ENCODE data around the gene VASH1.

Gene VASH1

DNA sequence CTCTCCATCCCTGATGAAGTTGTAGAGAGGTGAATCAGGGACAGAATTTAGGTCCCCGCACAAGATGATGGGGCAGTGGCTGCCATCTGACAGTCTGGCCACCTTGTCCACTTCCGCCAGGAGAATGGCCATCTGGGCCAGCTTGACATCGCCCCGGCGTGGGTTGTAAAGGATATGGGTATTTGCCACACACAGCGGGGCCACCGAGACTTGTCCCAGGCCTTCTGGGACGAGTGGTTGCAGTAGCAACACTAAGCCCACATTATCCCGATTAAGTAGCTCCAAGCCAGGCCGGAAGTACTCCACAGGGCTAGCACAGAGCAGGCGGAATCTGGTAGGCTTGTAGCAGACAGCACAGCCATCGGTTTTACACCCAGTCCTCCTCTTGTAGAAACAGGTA lies 45.2 kb downstream of the VASH1 start:
- Histone ChIP-seq H3K4me1 (ENCODE audit: insufficient read depth, insufficient read length) (no peaks in the 10 kb centered on the region), H3K9me3 (ENCODE audit: insufficient read depth, low read length) (no peaks in the 10 kb centered on the region), H3K36me3 (ENCODE audit: insufficient read depth, insufficient read length, low read length) (peaks cover 73% of the 10 kb centered on the region), H3K27me3 (ENCODE audit: insufficient read depth, insufficient read length) (no peaks in the 10 kb centered on the region), H3K4me3 (ENCODE audit: insufficient read length, low read depth) (no peak overlapping the region), H3K9ac (ENCODE audit: insufficient read length, low read depth) (no peak overlapping the region)
- no peak for DNase-seq (ENCODE audit: low read depth, low spot score)
- no peak for TF ChIP-seq ZNF274 (IDR thresholded peaks at IDR 0.05; ENCODE audit: low read depth, low read length)
- no peak for TF ChIP-seq YY1 (IDR thresholded peaks at IDR 0.05; ENCODE audit: insufficient read depth, insufficient read length)
- TF ChIP-seq SUZ12 (IDR thresholded peaks at IDR 0.05; ENCODE audit: extremely low read depth, insufficient read depth, insufficient read length) = no peak

DNA sequence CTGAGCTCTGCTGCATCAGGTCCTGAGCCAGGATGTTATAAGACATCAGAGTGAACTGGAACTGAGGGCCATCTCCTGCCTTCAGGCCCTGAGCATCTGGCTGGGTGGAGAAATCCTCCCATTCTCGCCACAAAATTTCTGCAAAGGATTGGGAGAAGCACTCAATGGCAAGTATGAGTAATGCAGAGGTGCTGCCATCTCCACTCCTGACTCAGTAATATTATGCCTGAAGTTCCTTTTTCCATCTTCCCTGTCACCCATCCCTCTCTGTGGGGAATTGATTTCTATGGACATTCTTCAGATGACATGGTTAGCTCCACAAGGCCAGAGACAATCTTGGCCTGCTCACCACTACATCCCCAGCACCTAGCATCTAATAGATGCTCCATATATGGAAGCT lies 46.7 kb downstream of the VASH1 start:
- H3K36me3 ChIP-seq (ENCODE audit: insufficient read depth, insufficient read length, low read length) = peaks cover 59% of the 10 kb centered on the region
- TF ChIP-seq ZNF274 (IDR thresholded peaks at IDR 0.05; ENCODE audit: low read depth, low read length) (no peak), YY1 (IDR thresholded peaks at IDR 0.05; ENCODE audit: insufficient read depth, insufficient read length) (no peak), SUZ12 (IDR thresholded peaks at IDR 0.05; ENCODE audit: extremely low read depth, insufficient read depth, insufficient read length) (no peak)
- no peak overlapping the region for H3K4me3 ChIP-seq (ENCODE audit: insufficient read length, low read depth)
- no peaks in the 10 kb centered on the region for H3K4me1 ChIP-seq (ENCODE audit: insufficient read depth, insufficient read length)
- H3K27me3 ChIP-seq (ENCODE audit: insufficient read depth, insufficient read length) = no peaks in the 10 kb centered on the region
- no peaks in the 10 kb centered on the region for H3K9me3 ChIP-seq (ENCODE audit: insufficient read depth, low read length)
- DNase-seq (ENCODE audit: low read depth, low spot score) = no peak
- H3K9ac ChIP-seq (ENCODE audit: insufficient read length, low read depth) = no peak overlapping the region

DNA sequence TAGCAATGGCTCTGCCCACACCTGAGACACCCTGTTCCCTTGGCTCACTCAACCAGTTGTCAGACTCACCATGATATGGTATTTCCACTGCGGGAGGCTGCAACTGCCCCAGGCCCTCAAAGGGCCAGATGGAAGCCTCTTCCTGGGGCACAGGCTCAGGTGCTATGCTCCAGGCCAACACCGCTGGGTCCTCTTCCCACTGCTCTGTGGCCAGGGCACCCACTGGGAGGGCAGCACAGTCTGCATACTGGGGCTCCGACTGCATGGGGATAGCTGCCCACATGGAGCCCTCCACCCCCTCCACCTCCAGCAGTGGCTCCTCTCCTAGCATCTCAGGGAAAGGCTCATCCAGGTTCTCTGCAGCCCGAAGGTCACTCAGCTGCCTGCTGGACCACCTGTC lies 47.7 kb downstream of the VASH1 start:
- H3K4me3 ChIP-seq (ENCODE audit: insufficient read length, low read depth) = no peak overlapping the region
- H3K4me1 ChIP-seq (ENCODE audit: insufficient read depth, insufficient read length) = no peaks in the 10 kb centered on the region
- H3K9me3 ChIP-seq (ENCODE audit: insufficient read depth, low read length) = no peaks in the 10 kb centered on the region
- H3K36me3 ChIP-seq (ENCODE audit: insufficient read depth, insufficient read length, low read length) = peaks cover 49% of the 10 kb centered on the region
- DNase-seq (ENCODE audit: low read depth, low spot score) = no peak
- TF ChIP-seq ZNF274 (IDR thresholded peaks at IDR 0.05; ENCODE audit: low read depth, low read length) (no peak), SUZ12 (IDR thresholded peaks at IDR 0.05; ENCODE audit: extremely low read depth, insufficient read depth, insufficient read length) (no peak), YY1 (IDR thresholded peaks at IDR 0.05; ENCODE audit: insufficient read depth, insufficient read length) (no peak)
- no peaks in the 10 kb centered on the region for H3K27me3 ChIP-seq (ENCODE audit: insufficient read depth, insufficient read length)
- no peak overlapping the region for H3K9ac ChIP-seq (ENCODE audit: insufficient read length, low read depth)

DNA sequence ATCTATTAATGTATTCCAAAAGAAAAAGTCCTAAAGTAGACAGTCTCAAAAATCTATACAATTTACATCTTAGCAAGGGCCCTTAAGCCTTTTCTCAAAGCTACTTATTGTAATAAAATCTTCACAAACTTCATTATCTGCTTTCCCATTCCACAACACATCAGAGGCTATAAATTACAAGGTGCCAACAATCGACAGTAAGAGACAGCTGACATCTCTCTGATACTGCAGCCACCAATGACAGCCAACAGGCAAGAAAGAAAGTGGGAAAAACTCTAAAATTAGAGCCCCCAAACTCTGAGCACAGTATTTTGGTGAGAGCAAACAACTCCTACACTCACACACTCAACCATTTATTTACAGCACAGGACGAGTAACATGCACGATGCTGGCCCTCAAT lies 49.3 kb downstream of the VASH1 start:
- Histone ChIP-seq H3K4me3 (ENCODE audit: insufficient read length, low read depth) (no peak overlapping the region), H3K9me3 (ENCODE audit: insufficient read depth, low read length) (no peaks in the 10 kb centered on the region), H3K27me3 (ENCODE audit: insufficient read depth, insufficient read length) (no peaks in the 10 kb centered on the region), H3K4me1 (ENCODE audit: insufficient read depth, insufficient read length) (no peaks in the 10 kb centered on the region), H3K36me3 (ENCODE audit: insufficient read depth, insufficient read length, low read length) (peaks cover 38% of the 10 kb centered on the region), H3K9ac (ENCODE audit: insufficient read length, low read depth) (no peak overlapping the region)
- no peak for TF ChIP-seq YY1 (IDR thresholded peaks at IDR 0.05; ENCODE audit: insufficient read depth, insufficient read length)
- TF ChIP-seq SUZ12 (IDR thresholded peaks at IDR 0.05; ENCODE audit: extremely low read depth, insufficient read depth, insufficient read length) = no peak
- TF ChIP-seq ZNF274 (IDR thresholded peaks at IDR 0.05; ENCODE audit: low read depth, low read length) = no peak
- DNase-seq (ENCODE audit: low read depth, low spot score) = no peak

DNA sequence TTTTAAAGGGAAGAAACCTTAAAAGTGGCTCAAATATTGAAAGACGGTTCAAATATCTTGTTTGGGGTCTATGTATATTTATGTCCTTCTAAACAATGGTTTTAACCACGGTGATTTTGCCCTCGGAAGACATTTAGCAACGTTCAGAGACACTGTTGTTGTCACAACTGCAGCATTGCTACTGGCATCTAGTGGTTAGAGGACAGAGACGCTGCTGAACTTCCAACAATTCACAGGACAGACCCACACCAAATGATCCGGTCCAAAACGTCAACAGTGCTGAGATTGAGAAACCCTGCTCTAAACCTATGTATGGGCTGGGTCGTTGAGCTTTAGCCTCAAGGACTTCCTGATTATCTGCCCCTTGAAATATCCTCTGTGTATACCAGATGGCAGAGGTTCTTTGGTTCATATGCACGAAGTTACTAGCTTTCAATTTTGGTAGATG lies 49.7 kb downstream of the VASH1 start:
- no peak for TF ChIP-seq SUZ12 (IDR thresholded peaks at IDR 0.05; ENCODE audit: extremely low read depth, insufficient read depth, insufficient read length)
- no peak for TF ChIP-seq YY1 (IDR thresholded peaks at IDR 0.05; ENCODE audit: insufficient read depth, insufficient read length)
- TF ChIP-seq ZNF274 (IDR thresholded peaks at IDR 0.05; ENCODE audit: low read depth, low read length) = no peak
- peak overlapping the region; percentile 44 for H3K9ac ChIP-seq (ENCODE audit: insufficient read length, low read depth)
- no peaks in the 10 kb centered on the region for H3K27me3 ChIP-seq (ENCODE audit: insufficient read depth, insufficient read length)
- H3K36me3 ChIP-seq (ENCODE audit: insufficient read depth, insufficient read length, low read length) = peaks cover 38% of the 10 kb centered on the region
- no peaks in the 10 kb centered on the region for H3K4me1 ChIP-seq (ENCODE audit: insufficient read depth, insufficient read length)
- no peak overlapping the region for H3K4me3 ChIP-seq (ENCODE audit: insufficient read length, low read depth)
- H3K9me3 ChIP-seq (ENCODE audit: insufficient read depth, low read length) = no peaks in the 10 kb centered on the region
- DNase-seq (ENCODE audit: low read depth, low spot score) = no peak

DNA sequence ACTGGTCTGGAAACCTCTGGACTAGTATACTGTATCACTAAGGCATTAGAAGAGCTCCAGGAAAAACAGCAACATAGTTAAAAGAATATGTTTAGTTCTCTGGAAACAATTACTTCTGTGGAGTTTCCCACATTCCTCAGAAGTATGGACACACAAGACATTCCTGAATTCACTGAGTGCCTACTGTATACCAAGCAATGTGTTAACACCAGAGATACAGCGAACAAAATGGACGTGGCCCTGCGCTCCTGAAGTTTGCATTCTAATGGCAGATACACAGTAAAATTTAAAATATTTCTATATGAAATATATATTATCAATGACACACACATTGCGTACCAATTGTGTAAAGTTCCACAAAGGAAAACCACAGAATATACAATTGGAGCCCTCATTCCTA lies 50.3 kb downstream of the VASH1 start:
- Histone ChIP-seq H3K27me3 (ENCODE audit: insufficient read depth, insufficient read length) (no peaks in the 10 kb centered on the region), H3K36me3 (ENCODE audit: insufficient read depth, insufficient read length, low read length) (peaks cover 32% of the 10 kb centered on the region), H3K4me1 (ENCODE audit: insufficient read depth, insufficient read length) (no peaks in the 10 kb centered on the region), H3K9me3 (ENCODE audit: insufficient read depth, low read length) (no peaks in the 10 kb centered on the region), H3K4me3 (ENCODE audit: insufficient read length, low read depth) (peak overlapping the region; percentile 79), H3K9ac (ENCODE audit: insufficient read length, low read depth) (peak overlapping the region; percentile 86)
- TF ChIP-seq ZNF274 (IDR thresholded peaks at IDR 0.05; ENCODE audit: low read depth, low read length) = no peak
- TF ChIP-seq SUZ12 (IDR thresholded peaks at IDR 0.05; ENCODE audit: extremely low read depth, insufficient read depth, insufficient read length) = no peak
- TF ChIP-seq YY1 (IDR thresholded peaks at IDR 0.05; ENCODE audit: insufficient read depth, insufficient read length) = no peak
- DNase-seq (ENCODE audit: low read depth, low spot score) = no peak

DNA sequence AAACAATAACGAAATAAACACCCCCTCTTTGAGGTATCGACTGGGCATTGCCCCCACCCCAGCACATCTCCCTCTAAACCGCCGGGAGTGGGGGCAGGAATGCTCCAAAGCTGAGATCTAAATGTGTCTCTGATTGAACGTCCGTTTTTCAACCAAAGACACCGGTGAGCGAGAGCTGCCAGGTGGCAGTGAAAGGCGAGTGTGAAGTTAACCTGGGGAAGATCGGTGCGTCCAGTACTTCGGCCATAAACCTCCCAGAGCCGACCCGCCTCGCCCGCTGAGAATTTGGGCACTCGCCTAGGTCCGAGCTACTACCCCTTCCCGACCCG lies 50.8 kb downstream of the VASH1 start:
- no peak for DNase-seq (ENCODE audit: low read depth, low spot score)
- Histone ChIP-seq H3K9me3 (ENCODE audit: insufficient read depth, low read length) (no peaks in the 10 kb centered on the region), H3K4me3 (ENCODE audit: insufficient read length, low read depth) (peak overlapping the region; percentile 79), H3K36me3 (ENCODE audit: insufficient read depth, insufficient read length, low read length) (peaks cover 27% of the 10 kb centered on the region), H3K27me3 (ENCODE audit: insufficient read depth, insufficient read length) (no peaks in the 10 kb centered on the region), H3K4me1 (ENCODE audit: insufficient read depth, insufficient read length) (no peaks in the 10 kb centered on the region), H3K9ac (ENCODE audit: insufficient read length, low read depth) (peak overlapping the region; percentile 86)
- TF ChIP-seq SUZ12 (IDR thresholded peaks at IDR 0.05; ENCODE audit: extremely low read depth, insufficient read depth, insufficient read length) = no peak
- no peak for TF ChIP-seq YY1 (IDR thresholded peaks at IDR 0.05; ENCODE audit: insufficient read depth, insufficient read length)
- TF ChIP-seq ZNF274 (IDR thresholded peaks at IDR 0.05; ENCODE audit: low read depth, low read length) = no peak
